ENCODE measurements around the gene LY6G5C. TPM values are rescaled to one million over a fixed set of nuclear protein-coding genes. Genes with fewer than 3 reads are reported as not detected.

Gene LY6G5C
- total and polyA plus RNA-seq, 9 of the 15 experiments (the other 6 are each of a cell fraction or from before 2014, with no cell fraction given) = 0.10 to 0.67 (median 0.46) TPM; not detected in 4

DNA sequence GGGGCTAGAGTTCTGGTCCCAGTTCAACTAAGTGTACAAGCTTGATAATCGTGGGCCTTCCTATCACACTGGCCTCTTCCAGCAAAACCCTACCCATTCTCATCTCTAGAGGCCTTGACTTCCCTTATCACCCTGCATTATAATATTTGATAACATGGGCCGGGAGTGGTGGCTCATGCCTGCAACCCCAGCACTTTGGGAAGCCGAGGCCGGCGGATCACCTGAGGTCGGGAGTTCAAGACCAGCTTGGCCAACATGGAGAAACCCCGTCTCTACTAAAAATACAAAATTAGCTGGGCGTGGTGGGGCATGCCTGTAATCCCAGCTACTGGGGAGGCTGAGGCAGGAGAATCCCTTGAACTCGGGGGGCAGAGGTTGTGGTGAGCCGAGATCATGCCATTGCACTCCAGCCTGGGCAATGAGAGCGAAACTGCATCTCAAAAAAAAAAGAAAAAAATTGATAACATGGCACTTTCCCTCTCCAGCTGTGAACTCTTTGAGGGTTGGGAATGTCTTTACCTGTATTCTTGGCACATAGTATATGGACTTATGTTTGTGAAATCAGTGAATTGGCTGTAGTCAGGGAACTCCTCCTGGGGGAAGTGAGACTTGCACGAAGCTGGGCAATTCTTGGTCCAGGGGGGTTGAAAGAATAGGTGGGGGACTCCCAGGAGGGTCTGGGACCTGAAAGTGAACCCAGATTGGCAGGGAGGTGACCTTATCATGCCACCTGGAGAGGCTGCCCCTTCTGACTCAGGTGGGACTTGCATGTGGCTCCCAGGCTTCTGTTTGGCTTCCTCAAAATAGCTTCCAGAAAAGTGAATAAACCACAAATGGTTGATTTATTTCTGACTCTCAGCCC is 19.4 kb downstream of the LY6G5C start (continued):
- TF ChIP-seq MTA3 (IDR thresholded peaks at IDR 0.05; ENCODE audit: borderline replicate concordance) = no peak
- no peak for TF ChIP-seq KDM4B (IDR thresholded peaks at IDR 0.05; ENCODE audit: borderline replicate concordance in 2 of 2, low read depth in 1 of 2)
- no peak for TF ChIP-seq ZNF785 (CRISPR knock-in tag; IDR thresholded peaks at IDR 0.05)
- no peak for TF ChIP-seq NR2C1 (IDR thresholded peaks at IDR 0.05)
- no peak for TF ChIP-seq NR2C1 (tag; IDR thresholded peaks at IDR 0.05)
- TF ChIP-seq RHOXF2B (CRISPR knock-in tag; conservative IDR thresholded peaks at IDR 0.05) = 0 out of 2 replicates have a peak, but pooled peaks have one; percentile 9
- no peak; the same call in 1 of the 2 replicates for TF ChIP-seq MTA1 (IDR thresholded peaks at IDR 0.05; ENCODE audit: borderline replicate concordance)
- no peak for TF ChIP-seq NCOA1 (IDR thresholded peaks at IDR 0.05; ENCODE audit: low read depth)
- TF ChIP-seq, protein P1, sequence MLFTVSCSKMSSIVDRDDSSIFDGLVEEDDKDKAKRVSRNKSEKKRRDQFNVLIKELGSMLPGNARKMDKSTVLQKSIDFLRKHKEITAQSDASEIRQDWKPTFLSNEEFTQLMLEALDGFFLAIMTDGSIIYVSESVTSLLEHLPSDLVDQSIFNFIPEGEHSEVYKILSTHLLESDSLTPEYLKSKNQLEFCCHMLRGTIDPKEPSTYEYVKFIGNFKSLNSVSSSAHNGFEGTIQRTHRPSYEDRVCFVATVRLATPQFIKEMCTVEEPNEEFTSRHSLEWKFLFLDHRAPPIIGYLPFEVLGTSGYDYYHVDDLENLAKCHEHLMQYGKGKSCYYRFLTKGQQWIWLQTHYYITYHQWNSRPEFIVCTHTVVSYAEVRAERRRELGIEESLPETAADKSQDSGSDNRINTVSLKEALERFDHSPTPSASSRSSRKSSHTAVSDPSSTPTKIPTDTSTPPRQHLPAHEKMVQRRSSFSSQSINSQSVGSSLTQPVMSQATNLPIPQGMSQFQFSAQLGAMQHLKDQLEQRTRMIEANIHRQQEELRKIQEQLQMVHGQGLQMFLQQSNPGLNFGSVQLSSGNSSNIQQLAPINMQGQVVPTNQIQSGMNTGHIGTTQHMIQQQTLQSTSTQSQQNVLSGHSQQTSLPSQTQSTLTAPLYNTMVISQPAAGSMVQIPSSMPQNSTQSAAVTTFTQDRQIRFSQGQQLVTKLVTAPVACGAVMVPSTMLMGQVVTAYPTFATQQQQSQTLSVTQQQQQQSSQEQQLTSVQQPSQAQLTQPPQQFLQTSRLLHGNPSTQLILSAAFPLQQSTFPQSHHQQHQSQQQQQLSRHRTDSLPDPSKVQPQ (CRISPR knock-in tag; IDR thresholded peaks at IDR 0.05; ENCODE audit: borderline replicate concordance) = no peak
- TF ChIP-seq KLF1 (tag; IDR thresholded peaks at IDR 0.05) = no peak
- TF ChIP-seq ZNF253 (CRISPR knock-in tag; conservative IDR thresholded peaks at IDR 0.05) = peak; percentile 64; the same call in 1 of the 2 replicates
- no peak for TF ChIP-seq ZNF263 (CRISPR knock-in tag; IDR thresholded peaks at IDR 0.05; ENCODE audit: borderline replicate concordance)
- TF ChIP-seq ZNF239 (CRISPR knock-in tag; IDR thresholded peaks at IDR 0.05) = no peak
- TF ChIP-seq ATF1 (CRISPR knock-in tag; IDR thresholded peaks at IDR 0.05) = no peak
- no peak for TF ChIP-seq ATF1 (tag; IDR thresholded peaks at IDR 0.05)
- TF ChIP-seq FOXK1 (CRISPR knock-in tag; IDR thresholded peaks at IDR 0.05; ENCODE audit: borderline replicate concordance) = 0 out of 2 replicates have a peak, but pooled peaks have one; percentile 21
